ENCODE data around the gene TEDDM1. TPM values are rescaled to one million over a fixed set of nuclear protein-coding genes. Genes with fewer than 3 reads are reported as not detected.
A peak's percentile ranks its signal among the peaks of the same experiment; 100 is the strongest.

TEDDM1 gene
- total RNA-seq, 4 donors from 2014 or later = not detected

DNA sequence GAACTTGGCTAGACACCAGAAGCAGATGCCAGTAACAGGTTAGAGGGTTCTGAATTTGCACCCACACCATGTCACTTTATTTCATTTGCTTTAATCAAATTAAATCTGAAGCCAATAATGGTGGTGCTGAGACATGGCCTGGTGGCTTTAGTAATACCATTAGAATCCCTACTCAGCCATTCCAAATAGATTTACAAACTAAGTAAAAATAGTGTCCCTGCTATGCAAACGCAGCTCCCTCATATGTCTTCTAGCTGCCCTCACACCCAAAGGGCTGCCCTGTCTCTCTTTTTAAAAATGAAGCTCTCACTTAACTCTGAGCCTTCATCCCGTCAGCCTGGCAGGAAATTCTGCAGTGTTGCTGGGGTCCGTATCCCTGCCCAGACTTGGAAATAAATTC, 29.9 kb downstream of the TEDDM1 start:
- WGBS, 2 donors = 64 to 80% methylated on average over 3 of the region's 3 CpGs
- no peaks in the 10 kb centered on the region for H3K36me3 ChIP-seq
- no peaks in the 10 kb centered on the region for H3K9me3 ChIP-seq

DNA sequence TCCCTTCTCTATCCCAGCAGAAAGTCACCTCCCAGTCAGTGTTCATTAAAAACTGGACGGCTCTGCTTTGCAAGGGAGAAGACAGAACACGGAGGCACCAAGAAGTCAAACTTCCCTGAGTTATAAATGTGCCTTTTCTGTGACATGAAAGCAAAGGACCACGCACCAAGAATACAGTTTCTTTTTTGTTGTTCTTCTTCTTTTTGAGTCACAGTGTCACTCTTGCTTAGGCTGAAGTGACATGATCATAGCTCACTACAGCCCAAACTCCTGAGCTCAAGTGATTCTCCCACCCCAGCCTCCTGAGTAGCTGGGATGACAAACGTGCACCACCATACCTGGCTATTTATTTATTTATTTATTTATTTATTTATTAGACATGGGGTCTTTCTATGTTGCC, 31.6 kb downstream of the TEDDM1 start:
- 70 to 76% methylated on average over 4 of the region's 4 CpGs for WGBS, 2 donors
- intact Hi-C loops (cut with DNase I) = no loop called here
- TF ChIP-seq, protein P1, sequence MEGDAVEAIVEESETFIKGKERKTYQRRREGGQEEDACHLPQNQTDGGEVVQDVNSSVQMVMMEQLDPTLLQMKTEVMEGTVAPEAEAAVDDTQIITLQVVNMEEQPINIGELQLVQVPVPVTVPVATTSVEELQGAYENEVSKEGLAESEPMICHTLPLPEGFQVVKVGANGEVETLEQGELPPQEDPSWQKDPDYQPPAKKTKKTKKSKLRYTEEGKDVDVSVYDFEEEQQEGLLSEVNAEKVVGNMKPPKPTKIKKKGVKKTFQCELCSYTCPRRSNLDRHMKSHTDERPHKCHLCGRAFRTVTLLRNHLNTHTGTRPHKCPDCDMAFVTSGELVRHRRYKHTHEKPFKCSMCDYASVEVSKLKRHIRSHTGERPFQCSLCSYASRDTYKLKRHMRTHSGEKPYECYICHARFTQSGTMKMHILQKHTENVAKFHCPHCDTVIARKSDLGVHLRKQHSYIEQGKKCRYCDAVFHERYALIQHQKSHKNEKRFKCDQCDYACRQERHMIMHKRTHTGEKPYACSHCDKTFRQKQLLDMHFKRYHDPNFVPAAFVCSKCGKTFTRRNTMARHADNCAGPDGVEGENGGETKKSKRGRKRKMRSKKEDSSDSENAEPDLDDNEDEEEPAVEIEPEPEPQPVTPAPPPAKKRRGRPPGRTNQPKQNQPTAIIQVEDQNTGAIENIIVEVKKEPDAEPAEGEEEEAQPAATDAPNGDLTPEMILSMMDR (IDR thresholded peaks at IDR 0.05) = no peak
- no peak for TF ChIP-seq POLR2A (IDR thresholded peaks at IDR 0.05)
- Histone ChIP-seq H3K27me3 (no peaks in the 10 kb centered on the region), H3K4me3 (replicated peaks in 1 of 3) (no peak overlapping the region), H3K4me1 (peaks cover 3 to 4% of the 10 kb centered on the region in 2 donors), H3K36me3 (no peaks in the 10 kb centered on the region), H3K9me3 (no peaks in the 10 kb centered on the region), H3K27ac (peak overlapping the region in 1 of 3 donors; percentile 2)
- no peak for DNase-seq

More for the DNA sequence above, 29.9 kb downstream of the TEDDM1 start:
- Histone ChIP-seq H3K4me1 (peaks cover 3 to 4% of the 10 kb centered on the region in 2 donors), H3K27me3 (no peaks in the 10 kb centered on the region), H3K27ac (no peak overlapping the region), H3K4me3 (replicated peaks in 1 of 3) (no peak overlapping the region)
- no peak for TF ChIP-seq POLR2A (IDR thresholded peaks at IDR 0.05)
- TF ChIP-seq, protein P1 (IDR thresholded peaks at IDR 0.05) = no peak
- DNase-seq = no peak
- intact Hi-C loops (cut with DNase I) = no loop called here

DNA sequence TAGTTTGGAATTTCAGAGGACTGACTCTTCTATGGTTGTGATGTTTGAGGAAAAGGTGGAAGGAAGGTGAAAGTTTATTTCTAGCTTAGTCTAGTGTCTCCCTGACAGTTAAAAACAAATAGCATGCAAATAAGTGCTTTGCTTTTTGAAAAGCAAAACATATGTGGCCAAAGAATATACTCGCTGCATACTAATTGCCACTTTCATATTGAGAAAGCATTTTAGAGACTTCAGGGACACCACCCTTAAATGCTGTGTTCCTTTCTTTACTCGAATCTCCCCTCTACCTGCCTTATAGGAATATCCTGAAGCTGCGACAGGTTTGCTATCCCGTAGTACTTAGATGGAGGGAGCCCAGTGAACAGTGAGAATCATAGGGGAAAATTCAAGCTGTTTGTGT, 32.1 kb downstream of the TEDDM1 start:
- Histone ChIP-seq H3K4me1 (peaks cover 3 to 4% of the 10 kb centered on the region in 2 donors), H3K36me3 (no peaks in the 10 kb centered on the region), H3K27me3 (no peaks in the 10 kb centered on the region), H3K9me3 (no peaks in the 10 kb centered on the region), H3K4me3 (replicated peaks in 1 of 3) (no peak overlapping the region), H3K27ac (peak overlapping the region in 1 of 3 donors; percentile 2)
- intact Hi-C loops (cut with DNase I) = no loop called here
- DNase-seq = no peak
- TF ChIP-seq POLR2A (IDR thresholded peaks at IDR 0.05) = no peak
- TF ChIP-seq, protein P1 (IDR thresholded peaks at IDR 0.05) = no peak
- 61% methylated on average over 4 of the region's 4 CpGs for WGBS, 2 donors

DNA sequence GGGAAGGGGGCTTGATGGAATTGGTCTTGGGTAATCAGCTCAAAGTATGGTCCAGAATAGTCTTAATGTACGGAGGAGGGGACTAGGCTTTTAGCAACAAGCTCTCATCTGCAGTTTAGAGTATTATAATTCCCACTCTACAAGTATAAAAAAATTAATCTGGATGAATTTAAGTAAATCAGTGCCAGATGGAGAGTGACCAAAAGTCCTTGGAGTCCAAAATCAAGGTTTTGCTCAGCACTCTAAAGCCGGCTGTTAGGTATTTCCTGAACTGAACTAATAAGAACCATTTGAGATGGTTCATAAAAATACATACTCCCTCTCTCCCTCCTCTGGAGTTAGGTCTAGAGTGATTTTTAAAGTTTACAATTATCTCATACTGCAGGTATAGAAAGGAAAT, 32.5 kb downstream of the TEDDM1 start:
- Histone ChIP-seq H3K27ac (no peak overlapping the region), H3K4me3 (replicated peaks in 1 of 3) (no peak overlapping the region), H3K9me3 (no peaks in the 10 kb centered on the region), H3K36me3 (no peaks in the 10 kb centered on the region), H3K27me3 (no peaks in the 10 kb centered on the region), H3K4me1 (peaks cover 3 to 4% of the 10 kb centered on the region in 2 donors)
- WGBS, 2 donors = 57 to 61% methylated on average over 2 of the region's 2 CpGs
- intact Hi-C loops (cut with DNase I) = no loop called here
- DNase-seq = no peak
- TF ChIP-seq POLR2A (IDR thresholded peaks at IDR 0.05) = no peak
- TF ChIP-seq, protein P1 (IDR thresholded peaks at IDR 0.05) = no peak

DNA sequence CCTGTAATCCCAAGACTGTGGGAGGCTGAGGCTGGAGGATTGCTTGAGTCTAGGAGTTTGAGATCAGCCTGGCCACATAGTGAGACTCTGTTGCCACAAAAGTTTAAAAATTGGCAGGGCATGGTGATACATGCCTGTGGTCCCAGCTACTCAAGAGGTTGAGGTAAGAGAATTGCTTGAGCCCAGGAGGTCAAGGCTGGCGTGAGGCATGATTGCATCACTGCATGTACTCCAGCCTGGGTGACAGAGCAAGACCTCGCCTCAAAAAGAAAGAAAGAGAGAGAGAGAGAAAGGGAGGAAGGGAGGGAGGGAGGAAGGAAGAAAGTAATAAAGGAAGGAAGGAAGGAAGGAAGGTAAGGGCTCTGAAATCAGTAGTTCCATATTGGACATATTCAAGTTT, 33.9 kb downstream of the TEDDM1 start:
- intact Hi-C loops (cut with DNase I) = no loop called here
- Histone ChIP-seq H3K9me3 (no peaks in the 10 kb centered on the region), H3K4me1 (peaks cover 3 to 4% of the 10 kb centered on the region in 2 donors), H3K27ac (no peak overlapping the region), H3K27me3 (no peaks in the 10 kb centered on the region), H3K4me3 (replicated peaks in 1 of 3) (no peak overlapping the region), H3K36me3 (no peaks in the 10 kb centered on the region)
- TF ChIP-seq, protein P1 (IDR thresholded peaks at IDR 0.05) = no peak
- no peak for TF ChIP-seq POLR2A (IDR thresholded peaks at IDR 0.05)
- no peak for DNase-seq
- 89 to 91% methylated on average over 2 of the region's 2 CpGs for WGBS, 2 donors

Data from thyroid gland (tissue), 4 donors.